GM18498 (cell line): ENCODE data around the gene SNRPA1.
A peak's percentile ranks its signal among the peaks of the same experiment; 100 is the strongest.

Source experiments
- ATAC-seq: cut with Tn5 transposase; IDR thresholded peaks from one replicate; pipeline ENCODE4 v1.9.1; 2021; ENCODE audit warnings: mild to moderate bottlenecking, moderate library complexity; ENCODE audit not compliant: unreplicated experiment

The SNRPA1 gene

GRCh38 chr15:101320501-101321052 lies 25.5 kb upstream of the SNRPA1 start:
- ATAC-seq = peak; percentile 82

GRCh38 chr15:101318839-101319238 lies 23.8 kb upstream of the SNRPA1 start:
- no peak for ATAC-seq

GRCh38 chr15:101318147-101318819 lies 23.2 kb upstream of the SNRPA1 start:
- no peak for ATAC-seq

GRCh38 chr15:101317336-101317872 lies 22.4 kb upstream of the SNRPA1 start:
- ATAC-seq = no peak

GRCh38 chr15:101316529-101316928 lies 21.5 kb upstream of the SNRPA1 start:
- no peak for ATAC-seq

GRCh38 chr15:101315736-101316135 lies 20.7 kb upstream of the SNRPA1 start:
- ATAC-seq = no peak

- ATAC-seq = no peak
Observed at GRCh38 chr15:101314336-101315125, 19.5 kb upstream of the SNRPA1 start.

GRCh38 chr15:101313041-101313761 lies 18.2 kb upstream of the SNRPA1 start:
- ATAC-seq = no peak

- ATAC-seq = no peak
Observed at GRCh38 chr15:101310508-101310907, 15.5 kb upstream of the SNRPA1 start.

- no peak for ATAC-seq
Observed at GRCh38 chr15:101310161-101310480, 15.1 kb upstream of the SNRPA1 start.

GRCh38 chr15:101309436-101310160 lies 14.6 kb upstream of the SNRPA1 start:
- ATAC-seq = no peak

GRCh38 chr15:101308604-101309435 lies 13.8 kb upstream of the SNRPA1 start:
- no peak for ATAC-seq

- ATAC-seq = no peak
Observed at GRCh38 chr15:101307897-101308603, 13.0 kb upstream of the SNRPA1 start.

- no peak for ATAC-seq
Observed at GRCh38 chr15:101307048-101307896, 12.2 kb upstream of the SNRPA1 start.

GRCh38 chr15:101306341-101307047 lies 11.4 kb upstream of the SNRPA1 start:
- no peak for ATAC-seq

- ATAC-seq = no peak
Observed at GRCh38 chr15:101305820-101306255, 10.8 kb upstream of the SNRPA1 start.

- ATAC-seq = no peak
Observed at GRCh38 chr15:101303408-101303807, 8.4 kb upstream of the SNRPA1 start.
